Endothelial cell of umbilical vein (primary cell): ENCODE results near the gene SORCS1. TPM values are rescaled to one million over a fixed set of nuclear protein-coding genes. Genes with fewer than 3 reads are reported as not detected.

ENCODE experiments used
- BruUV-seq: library from RNA; stranded (reverse); fragments of 400-500 nt; replicated peaks from 2 replicates; lab custom pipeline; 2021; lab: Mats Ljungman, UMichigan
- CTCF ChIA-PET: fragments of 300-600, 350-600 bp; sonication (Branson Sonifier 250); formaldehyde crosslinking; loops from one replicate; lab custom pipeline; 2021; ENCODE audit warnings: antibody characterized with exemption, inconsistent platforms; lab: Charles Lee
- POLR2A ChIA-PET: fragments of 300-600, 350-600 bp; sonication (Branson Sonifier 250); formaldehyde crosslinking; loops from one replicate; lab custom pipeline; 2021; ENCODE audit warnings: antibody characterized with exemption, inconsistent platforms; lab: Charles Lee
- DNase-seq: peaks from one replicate; pipeline ENCODE4 v3.0.0-alpha.2; 2011; ENCODE audit warnings: low read depth, low spot score
- FAIRE-seq: peaks from 2 replicates; lab custom pipeline; 2011; peaks lifted over from hg19 to GRCh38; lab: Jason Lieb, UNC
- H2AFZ ChIP-seq: 2 replicates; pipeline ENCODE4 v1.6.0; 2012; ENCODE audit warnings: low read depth, low read length, control low read depth, inconsistent platforms
- H3K27ac ChIP-seq: 2 replicates; pipeline ENCODE4 v1.5.1; 2011; ENCODE audit warnings: low read depth, mild to moderate bottlenecking, control low read depth, low read length, moderate library complexity; ENCODE audit not compliant: insufficient read depth
- H3K27me3 ChIP-seq, 2 experiments: 2 replicates each; pipeline versions ENCODE4 v1.6.0 to v1.6.1; 2011; ENCODE audit warnings: low read length in 2 of 2, mixed read lengths in 1 of 2; ENCODE audit not compliant: control insufficient read depth in 2 of 2, insufficient read depth in 2 of 2
- H3K36me3 ChIP-seq, 2 experiments: 2 replicates in 1 of 2; 3 replicates in 1 of 2; pipeline ENCODE4 v1.5.1; 2011; ENCODE audit warnings: low read length in 2 of 2, mild to moderate bottlenecking in 1 of 2, moderate library complexity in 1 of 2; ENCODE audit not compliant: control insufficient read depth in 2 of 2, insufficient read depth in 2 of 2; ENCODE audit errors: extremely low read depth in 1 of 2
- H3K4me1 ChIP-seq: 3 replicates; pipeline ENCODE4 v1.5.1; 2011; ENCODE audit warnings: mild to moderate bottlenecking, low read length; ENCODE audit not compliant: control insufficient read depth, insufficient read depth; ENCODE audit errors: extremely low read depth
- H3K4me2 ChIP-seq: 2 replicates; pipeline ENCODE4 v1.6.1; 2011; ENCODE audit warnings: low read length, control low read depth, mixed read lengths; ENCODE audit not compliant: insufficient read depth
- H3K4me3 ChIP-seq, 3 experiments: fragments of 200-600 bp in 1 of 3; sonication (generic), shearing (Covaris generic) in 1 of 3; replicated peaks in 1 of 3; 2 replicates each; pipeline ENCODE4 v1.5.1; 2011 to 2016; ENCODE audit warnings: control low read depth in 3 of 3, low read length in 3 of 3, mild to moderate bottlenecking in 2 of 3, inconsistent platforms in 1 of 3, low read depth in 1 of 3, moderate library complexity in 1 of 3; ENCODE audit not compliant: insufficient read depth in 1 of 3
- H3K79me2 ChIP-seq: 2 replicates; pipeline ENCODE4 v1.6.0; 2012; ENCODE audit warnings: low read length, inconsistent platforms; ENCODE audit not compliant: control insufficient read depth, insufficient read depth
- H3K9ac ChIP-seq: replicated peaks from 2 replicates; pipeline ENCODE3; 2011; ENCODE audit warnings: low read length, control low read depth; ENCODE audit not compliant: insufficient read depth; ENCODE audit errors: extremely low read depth
- H3K9me1 ChIP-seq: replicated peaks from 3 replicates; pipeline ENCODE4 v1.6.0; 2011; ENCODE audit warnings: mild to moderate bottlenecking, low read length; ENCODE audit not compliant: control insufficient read depth, insufficient read depth; ENCODE audit errors: extremely low read depth
- H3K9me3 ChIP-seq: replicated peaks from 2 replicates; pipeline ENCODE4 v1.5.1; 2012; ENCODE audit warnings: low read length, inconsistent platforms; ENCODE audit not compliant: control insufficient read depth, insufficient read depth
- H4K20me1 ChIP-seq: replicated peaks from 2 replicates; pipeline ENCODE3; 2011; ENCODE audit warnings: mild to moderate bottlenecking, low read length; ENCODE audit not compliant: control insufficient read depth, insufficient read depth; ENCODE audit errors: extremely low read depth
- EZH2 ChIP-seq: IDR thresholded peaks from 2 replicates; pipeline ENCODE4 v1.6.1; 2012; ENCODE audit warnings: borderline replicate concordance, low read depth, mild to moderate bottlenecking, moderate library complexity, low read length, inconsistent platforms; ENCODE audit not compliant: severe bottlenecking
- FOS ChIP-seq: IDR thresholded peaks from 2 replicates; pipeline ENCODE4 v1.6.1; 2011; ENCODE audit warnings: mild to moderate bottlenecking, low read length, moderate library complexity, borderline replicate concordance; ENCODE audit not compliant: insufficient read depth
- GATA2 ChIP-seq: IDR thresholded peaks from 2 replicates; pipeline ENCODE4 v1.7.0; 2011; ENCODE audit warnings: low read depth, mild to moderate bottlenecking, moderate library complexity, mixed read lengths, low read length; ENCODE audit not compliant: insufficient read length, insufficient read depth
- JUN ChIP-seq: IDR thresholded peaks from 2 replicates; pipeline ENCODE4 v1.6.1; 2011; ENCODE audit warnings: borderline replicate concordance, low read depth; ENCODE audit not compliant: insufficient read length, insufficient read depth
- MYC ChIP-seq: IDR thresholded peaks from one replicate; pipeline ENCODE4 v1.6.1; 2011; ENCODE audit warnings: mild to moderate bottlenecking, low read depth, low read length
- POLR2A ChIP-seq: IDR thresholded peaks from 2 replicates; pipeline ENCODE4 v1.6.1; 2012; ENCODE audit warnings: low read depth, mild to moderate bottlenecking, control low read depth, low read length
- POLR2AphosphoS5 ChIP-seq: IDR thresholded peaks from 2 replicates; pipeline ENCODE4 v1.6.1; 2012; ENCODE audit warnings: low read depth, mild to moderate bottlenecking, control low read depth, low read length, moderate library complexity; ENCODE audit not compliant: insufficient read depth
- dilution Hi-C: fragments of 300-500 bp; cut with MboI; formaldehyde crosslinking; loops from one replicate; pipeline ENCODE4 v1.15.0; 2019; ENCODE audit warnings: low sequenced_read_pairs; ENCODE audit not compliant: extremely low pct_ligation_motif_present
- intact Hi-C: fragments of 100-400 bp; cut with micrococcal nuclease; formaldehyde crosslinking; loops from one replicate; pipeline ENCODE4 v1.10.0; 2022
- polyA plus RNA-seq, 4 experiments: library from polyadenylated mRNA; depleted of rRNA in 3 of 4; stranded (reverse) in 3 of 4; unstranded in 1 of 4; fragments of >200 nt; gene quantifications; 2 replicates each; pipeline versions ENCODE4 v1.2.1 to v1.2.3, GENCODE V29; 2011 to 2012; ENCODE audit warnings: missing spikeins in 1 of 4
- total RNA-seq: library from RNA; stranded (reverse); gene quantifications from 2 replicates; pipeline ENCODE4 v1.2.3, GENCODE V29; 2021
- TF ChIP-seq, protein P1 (sequence below): IDR thresholded peaks from 2 replicates; pipeline ENCODE4 v1.6.1; 2011; ENCODE audit not compliant: insufficient read depth, insufficient read length
- TF ChIP-seq, protein P2 (sequence below), 2 donors: IDR thresholded peaks; 1 replicate in 1 of 2; 2 replicates in 1 of 2; pipeline ENCODE4 v1.5.1; 2011; ENCODE audit warnings: low read length in 2 of 2, mild to moderate bottlenecking in 2 of 2, moderate library complexity in 2 of 2, control low read depth in 1 of 2, inconsistent platforms in 1 of 2, low read depth in 1 of 2; ENCODE audit not compliant: insufficient read depth in 1 of 2; ENCODE audit errors: extremely low read depth in 1 of 2

SORCS1 gene
- total and polyA plus RNA-seq, 2 donors (not counting 3 experiments of a cell fraction or from before 2014, with no cell fraction given), result not detected

DNA sequence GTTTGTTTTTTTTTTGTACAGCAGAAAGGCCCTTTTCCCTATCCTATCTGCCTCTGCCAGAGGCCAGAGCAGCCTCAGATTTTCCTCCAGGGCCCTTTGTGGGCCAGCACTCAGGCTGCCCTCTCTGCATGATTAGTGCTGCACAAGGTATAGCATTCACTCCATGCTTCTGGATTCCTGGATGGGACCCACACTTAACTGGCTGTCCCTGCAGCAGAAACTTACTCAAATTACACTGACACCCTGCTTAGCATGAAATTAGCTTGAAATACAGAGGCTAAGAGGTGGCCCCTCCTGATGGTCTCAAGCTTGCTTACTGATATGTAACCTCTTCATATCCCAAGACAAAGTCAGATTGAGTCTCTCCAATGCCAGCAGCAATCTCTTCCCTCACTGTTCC, 239.3 kb downstream of the SORCS1 start:
- Histone ChIP-seq H3K9me3 (peaks cover 6% of the 10 kb centered on the region), H3K79me2 (no peaks in the 10 kb centered on the region), H3K4me2 (no peak overlapping the region), H3K27ac (no peak overlapping the region), H4K20me1 (no peaks in the 10 kb centered on the region), H3K4me3 (no peak overlapping the region), H3K27me3 (no peaks in the 10 kb centered on the region), H3K36me3 (no peaks in the 10 kb centered on the region), H3K4me1 (no peaks in the 10 kb centered on the region), H3K9ac (no peak overlapping the region), H3K9me1 (no peaks in the 10 kb centered on the region), H2AFZ (no peak overlapping the region)
- TF ChIP-seq MYC, result no peak
- TF ChIP-seq POLR2AphosphoS5, result no peak
- TF ChIP-seq GATA2, result no peak
- TF ChIP-seq, protein P1, sequence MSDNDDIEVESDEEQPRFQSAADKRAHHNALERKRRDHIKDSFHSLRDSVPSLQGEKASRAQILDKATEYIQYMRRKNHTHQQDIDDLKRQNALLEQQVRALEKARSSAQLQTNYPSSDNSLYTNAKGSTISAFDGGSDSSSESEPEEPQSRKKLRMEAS, result no peak
- no peak for TF ChIP-seq EZH2
- no peak for TF ChIP-seq JUN
- FAIRE-seq, result no peak
- intact Hi-C loops (no loop called here), dilution Hi-C loops (no loop called here)
- POLR2A ChIA-PET, result no interaction called here
- BruUV-seq, result no TSS peak
- CTCF ChIA-PET, result no interaction called here
- DNase-seq, result no peak

DNA sequence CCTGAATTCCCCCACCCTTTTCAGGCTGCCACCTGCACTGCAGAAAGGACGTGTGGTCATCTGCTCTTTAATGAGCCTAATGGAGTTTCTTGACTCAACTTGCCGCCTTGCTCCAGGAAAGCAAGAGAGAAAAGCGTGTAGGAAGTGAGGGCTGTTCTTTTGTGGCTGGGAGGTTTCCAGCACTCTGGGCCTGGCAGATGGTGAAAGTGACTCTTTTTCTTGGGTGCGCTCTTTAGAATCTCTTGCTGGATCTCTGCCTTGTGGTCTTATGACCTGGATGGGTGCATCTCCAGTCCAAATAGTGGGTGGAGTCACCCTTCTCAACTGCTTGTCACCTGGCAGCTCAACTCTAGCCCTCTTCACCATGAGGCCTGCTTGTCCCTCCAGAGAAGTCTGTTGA, 244.0 kb downstream of the SORCS1 start:
- Histone ChIP-seq H3K9me3 (peaks cover 6% of the 10 kb centered on the region), H3K79me2 (no peaks in the 10 kb centered on the region), H3K4me2 (no peak overlapping the region), H2AFZ (no peak overlapping the region), H3K9me1 (no peaks in the 10 kb centered on the region), H3K27ac (no peak overlapping the region), H3K27me3 (no peaks in the 10 kb centered on the region), H3K36me3 (no peaks in the 10 kb centered on the region), H3K9ac (no peak overlapping the region), H4K20me1 (no peaks in the 10 kb centered on the region), H3K4me3 (no peak overlapping the region), H3K4me1 (no peaks in the 10 kb centered on the region)
- TF ChIP-seq MYC, result no peak
- no peak for TF ChIP-seq GATA2
- TF ChIP-seq EZH2, result no peak
- TF ChIP-seq, protein P1, result no peak
- TF ChIP-seq FOS, result no peak
- no peak for TF ChIP-seq JUN
- TF ChIP-seq, protein P2, sequence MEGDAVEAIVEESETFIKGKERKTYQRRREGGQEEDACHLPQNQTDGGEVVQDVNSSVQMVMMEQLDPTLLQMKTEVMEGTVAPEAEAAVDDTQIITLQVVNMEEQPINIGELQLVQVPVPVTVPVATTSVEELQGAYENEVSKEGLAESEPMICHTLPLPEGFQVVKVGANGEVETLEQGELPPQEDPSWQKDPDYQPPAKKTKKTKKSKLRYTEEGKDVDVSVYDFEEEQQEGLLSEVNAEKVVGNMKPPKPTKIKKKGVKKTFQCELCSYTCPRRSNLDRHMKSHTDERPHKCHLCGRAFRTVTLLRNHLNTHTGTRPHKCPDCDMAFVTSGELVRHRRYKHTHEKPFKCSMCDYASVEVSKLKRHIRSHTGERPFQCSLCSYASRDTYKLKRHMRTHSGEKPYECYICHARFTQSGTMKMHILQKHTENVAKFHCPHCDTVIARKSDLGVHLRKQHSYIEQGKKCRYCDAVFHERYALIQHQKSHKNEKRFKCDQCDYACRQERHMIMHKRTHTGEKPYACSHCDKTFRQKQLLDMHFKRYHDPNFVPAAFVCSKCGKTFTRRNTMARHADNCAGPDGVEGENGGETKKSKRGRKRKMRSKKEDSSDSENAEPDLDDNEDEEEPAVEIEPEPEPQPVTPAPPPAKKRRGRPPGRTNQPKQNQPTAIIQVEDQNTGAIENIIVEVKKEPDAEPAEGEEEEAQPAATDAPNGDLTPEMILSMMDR (IDR thresholded peaks at IDR 0.05; ENCODE audit: extremely low read depth in 1 of 2, insufficient read depth in 1 of 2, low read depth in 1 of 2, low read length in 2 of 2), result no peak
- TF ChIP-seq POLR2A, result no peak
- no peak for TF ChIP-seq POLR2AphosphoS5
- ChIA-PET POLR2A (no interaction called here), CTCF (no interaction called here)
- no peak for FAIRE-seq
- no TSS peak for BruUV-seq
- DNase-seq, result no peak
- intact Hi-C loops, result no loop called here
- dilution Hi-C loops, result no loop called here
